Middle frontal gyrus (tissue), 1 donor: ENCODE results near the gene TERT.
"Not testable (repeated sequence)": the region's sequence is repeated elsewhere in the genome, so short reads cannot be mapped to it uniquely, and the experiment has no call there.

ENCODE experiments used
- DNase-seq: peaks from one replicate; pipeline ENCODE4 v3.0.0-alpha.2; 2015; ENCODE audit warnings: low spot score; ENCODE audit errors: extremely low spot score

Gene TERT

GRCh38 chr5:1294835-1295649 lies at the start of gene TERT:
TSS of gene TERT (minus strand) at chr5:1295068. CDS start at chr5:1294989, 79 bp downstream.
- no peak for DNase-seq

GRCh38 chr5:1343931-1344901 lies 49.3 kb upstream of the TERT start:
- no peak for DNase-seq

- no peak for DNase-seq
Observed at GRCh38 chr5:1343315-1343751, 48.5 kb upstream of the TERT start.

GRCh38 chr5:1342711-1343110 lies 47.8 kb upstream of the TERT start:
- DNase-seq = not testable (repeated sequence)

- no peak for DNase-seq
Observed at GRCh38 chr5:1342268-1342667, 47.4 kb upstream of the TERT start.

- no peak for DNase-seq
Observed at GRCh38 chr5:1341863-1342262, 47.0 kb upstream of the TERT start.

- not testable (repeated sequence) for DNase-seq
Observed at GRCh38 chr5:1339818-1340210, 44.9 kb upstream of the TERT start.

- DNase-seq = not testable (repeated sequence)
Observed at GRCh38 chr5:1339139-1339817, 44.4 kb upstream of the TERT start.

GRCh38 chr5:1338506-1339070 lies 43.7 kb upstream of the TERT start:
- DNase-seq = no peak

- DNase-seq = no peak
Observed at GRCh38 chr5:1338196-1338490, 43.3 kb upstream of the TERT start.

- DNase-seq = no peak
Observed at GRCh38 chr5:1337489-1338195, 42.8 kb upstream of the TERT start.

GRCh38 chr5:1336749-1337488 lies 42.1 kb upstream of the TERT start:
- DNase-seq = no peak

- DNase-seq = no peak
Observed at GRCh38 chr5:1336106-1336561, 41.3 kb upstream of the TERT start.

GRCh38 chr5:1335540-1336095 lies 40.8 kb upstream of the TERT start:
- DNase-seq = no peak

- no peak for DNase-seq
Observed at GRCh38 chr5:1334831-1335539, 40.1 kb upstream of the TERT start.

- DNase-seq = no peak
Observed at GRCh38 chr5:1333986-1334385, 39.1 kb upstream of the TERT start.

- not testable (repeated sequence) for DNase-seq
Observed at GRCh38 chr5:1333286-1333685, 38.4 kb upstream of the TERT start.

GRCh38 chr5:1332461-1333001 lies 37.7 kb upstream of the TERT start:
- DNase-seq = no peak
